ENCODE data around the gene DNMT3A. TPM values are rescaled to one million over a fixed set of nuclear protein-coding genes. Genes with fewer than 3 reads are reported as not detected.

Gene DNMT3A
- total and polyA plus RNA-seq, 3 donors from 2014 or later: 15.5 to 36.3 (median 36.3) TPM

DNA sequence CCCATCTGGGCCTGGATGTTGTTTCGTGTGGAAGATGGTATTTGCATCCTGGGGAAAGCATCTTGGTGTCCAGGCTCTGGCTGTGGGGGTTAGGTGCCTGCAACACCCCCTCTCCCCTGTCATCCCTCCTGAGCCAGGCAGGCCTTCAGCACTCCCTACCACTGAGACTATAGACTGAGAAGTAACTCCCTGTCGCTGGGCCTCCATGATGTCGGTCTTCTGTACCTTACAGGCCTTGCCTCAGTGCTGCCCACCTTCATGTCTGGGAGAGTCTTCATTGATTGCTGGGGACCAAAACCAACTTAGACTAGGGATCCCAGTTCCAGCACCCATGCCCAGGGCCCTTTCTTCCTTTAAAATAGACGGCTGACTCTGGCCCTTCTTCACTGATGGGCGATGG is 33.1 kb upstream of the DNMT3A start:
- 90 to 96% methylated on average over 5 of the region's 5 CpGs for WGBS, 2 donors
- intact Hi-C loops (cut with DNase I; ENCODE audit: low total_unique reads): no loop called here
- DNase-seq: no peak
- Histone ChIP-seq H3K27ac (no peak overlapping the region), H3K4me1 (peaks cover 15% of the 10 kb centered on the region), H3K4me3 (no peak overlapping the region), H3K27me3 (no peaks in the 10 kb centered on the region), H3K9me3 (no peaks in the 10 kb centered on the region), H3K36me3 (ENCODE audit: low read depth, missing control alignments) (no peaks in the 10 kb centered on the region)
- no peak for TF ChIP-seq POLR2A (IDR thresholded peaks at IDR 0.05)

DNA sequence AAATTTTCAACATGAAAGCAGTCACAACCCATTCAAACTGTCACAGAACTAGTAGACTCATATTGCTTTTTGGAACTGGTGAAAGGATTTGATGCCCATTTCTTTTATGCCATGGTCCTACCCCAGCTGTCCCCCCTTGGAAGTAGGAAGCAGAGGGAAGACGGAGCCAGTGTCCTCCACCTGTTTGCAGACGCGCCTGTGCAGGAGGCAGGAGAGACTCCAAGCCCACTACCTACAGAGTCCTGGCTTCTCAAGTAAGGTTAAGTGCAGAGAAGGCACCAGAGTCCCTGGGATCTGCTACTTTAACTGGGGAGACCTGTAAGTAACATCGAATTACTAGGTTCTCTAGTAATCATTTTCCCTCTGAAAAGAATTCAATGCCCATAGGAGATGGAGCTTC is 32.7 kb upstream of the DNMT3A start:
- WGBS, 2 donors: 90 to 99% methylated on average over 4 of the region's 4 CpGs
- Histone ChIP-seq H3K9me3 (no peaks in the 10 kb centered on the region), H3K4me3 (no peak overlapping the region), H3K4me1 (peaks cover 15% of the 10 kb centered on the region), H3K36me3 (ENCODE audit: low read depth, missing control alignments) (no peaks in the 10 kb centered on the region), H3K27me3 (no peaks in the 10 kb centered on the region), H3K27ac (no peak overlapping the region)
- no peak for TF ChIP-seq CTCF (IDR thresholded peaks at IDR 0.05)
- TF ChIP-seq POLR2A (IDR thresholded peaks at IDR 0.05): no peak
- intact Hi-C loops (cut with DNase I; ENCODE audit: low total_unique reads): no loop called here
- no peak for DNase-seq

- no peak overlapping the region for H3K4me3 ChIP-seq
- intact Hi-C loops (cut with DNase I; ENCODE audit: low total_unique reads): no loop called here
- no peaks in the 10 kb centered on the region for H3K36me3 ChIP-seq (ENCODE audit: low read depth, missing control alignments)
- 77 to 86% methylated on average over 10 to 20 of the region's 20 CpGs for WGBS, 2 donors
- TF ChIP-seq POLR2A (IDR thresholded peaks at IDR 0.05): no peak
- TF ChIP-seq CTCF (IDR thresholded peaks at IDR 0.05): no peak
- no peak for DNase-seq
- H3K27me3 ChIP-seq: no peaks in the 10 kb centered on the region
- H3K9me3 ChIP-seq: no peaks in the 10 kb centered on the region
- H3K4me1 ChIP-seq: peaks cover 15% of the 10 kb centered on the region
- no peak overlapping the region for H3K27ac ChIP-seq
Observed at GRCh38 chr2:25373269-25373981, 31.7 kb upstream of the DNMT3A start.

DNA sequence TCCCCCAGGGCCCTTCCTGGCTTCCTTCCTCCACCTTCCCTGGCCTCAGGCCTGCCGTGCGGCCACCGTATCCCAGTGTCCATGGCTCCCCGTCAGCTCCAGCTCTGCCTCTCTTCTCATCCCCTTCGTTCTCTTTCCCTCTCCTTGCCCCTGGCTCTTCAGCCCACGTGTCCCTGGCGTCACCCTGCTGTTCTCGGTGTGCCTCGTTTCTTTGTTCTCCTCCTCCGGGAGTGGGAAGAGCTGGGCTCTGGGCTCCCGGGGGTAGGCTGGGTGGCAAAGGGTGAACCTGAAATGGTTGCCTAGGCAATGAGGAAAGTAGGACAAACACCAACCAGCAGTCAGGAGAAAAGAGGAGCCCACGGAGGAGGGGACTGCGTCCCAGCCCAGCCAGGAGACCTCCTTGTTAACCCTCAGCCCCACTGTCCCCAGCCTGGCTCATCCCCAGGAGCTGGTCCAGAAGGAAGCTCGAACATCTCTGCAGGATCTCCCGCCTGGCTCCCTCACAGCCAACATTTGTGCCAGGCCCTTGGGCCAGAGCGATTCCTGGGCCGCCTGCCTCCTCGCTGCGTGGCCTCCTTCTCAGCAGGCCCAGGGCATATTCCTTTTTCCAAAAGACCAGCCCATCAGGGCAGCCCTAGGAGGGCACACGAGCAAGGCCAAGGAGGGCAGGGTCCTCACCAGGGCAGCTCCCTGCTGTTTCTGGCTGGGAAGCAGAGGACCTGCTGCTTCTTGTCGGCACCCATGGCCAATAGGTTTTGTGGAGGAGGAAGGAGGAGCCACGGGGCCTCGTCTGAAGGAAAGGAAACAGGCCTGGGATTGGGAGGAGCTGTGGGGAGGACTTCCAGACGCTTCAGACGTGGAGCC is 30.9 kb upstream of the DNMT3A start:
- 78 to 92% methylated on average over 25 of the region's 25 CpGs for WGBS, 2 donors
- TF ChIP-seq POLR2A (IDR thresholded peaks at IDR 0.05) (no peak), CTCF (IDR thresholded peaks at IDR 0.05) (no peak)
- no peaks in the 10 kb centered on the region for H3K27me3 ChIP-seq
- no peak overlapping the region for H3K27ac ChIP-seq
- no peaks in the 10 kb centered on the region for H3K36me3 ChIP-seq (ENCODE audit: low read depth, missing control alignments)
- peaks cover 15% of the 10 kb centered on the region for H3K4me1 ChIP-seq
- no peaks in the 10 kb centered on the region for H3K9me3 ChIP-seq
- intact Hi-C loops (cut with DNase I; ENCODE audit: low total_unique reads): no loop called here
- no peak overlapping the region for H3K4me3 ChIP-seq
- no peak for DNase-seq

All from testis (tissue), 3 donors.